NOMO-1 treated with DMSO at 0.1 percent for 48 hours (cell line): ENCODE results near the gene MAD1L1.

Experiments
- DNase-seq: peaks from one replicate; lab custom pipeline; 2025; ENCODE audit not compliant: unreplicated experiment; lab: John Stamatoyannopoulos, UW

MAD1L1 gene

DNA sequence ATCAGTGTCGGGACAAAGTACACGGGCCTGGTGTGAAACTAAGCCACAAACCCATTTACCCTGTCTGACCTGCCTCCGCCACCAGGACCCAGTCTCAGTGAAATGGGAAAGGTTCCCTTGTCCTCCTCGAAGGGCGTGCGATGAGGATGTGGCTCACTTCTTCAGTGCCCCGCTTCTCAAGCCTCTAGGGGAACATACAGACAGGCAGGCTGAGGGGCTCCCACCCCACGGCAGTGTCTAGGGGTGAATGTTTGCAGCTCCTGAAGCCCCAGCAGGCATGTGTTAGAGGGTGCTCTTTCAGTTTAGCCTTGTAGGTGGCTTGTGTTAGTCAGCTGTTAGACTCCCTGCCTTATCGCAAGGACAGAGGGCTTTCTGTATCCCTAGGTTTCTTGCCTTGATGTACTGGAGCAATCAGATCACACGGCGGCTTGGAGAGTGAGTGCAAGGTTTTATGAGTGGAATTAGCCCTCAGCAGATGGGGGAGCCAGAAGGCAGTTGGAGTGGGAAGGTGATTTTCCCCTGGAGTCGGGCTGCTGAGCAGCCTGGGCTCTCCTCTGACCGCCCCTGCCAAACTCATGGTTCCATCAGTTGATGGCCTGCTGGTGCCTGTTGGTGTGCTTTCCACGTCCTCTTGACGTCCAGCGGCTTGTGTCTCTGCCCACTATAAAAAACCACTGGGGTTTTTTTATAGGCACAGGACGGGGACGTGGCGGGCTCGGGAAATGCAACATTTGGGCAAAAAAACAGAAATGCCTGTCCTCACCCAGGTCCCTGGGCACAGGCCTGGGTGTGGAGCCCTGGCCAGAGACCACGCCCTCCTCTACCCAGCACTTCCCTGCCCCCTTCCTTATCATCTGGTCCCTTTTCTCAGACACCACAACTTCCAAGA lies 10.0 kb upstream of the MAD1L1 start:
- DNase-seq = peak; percentile 49

DNA sequence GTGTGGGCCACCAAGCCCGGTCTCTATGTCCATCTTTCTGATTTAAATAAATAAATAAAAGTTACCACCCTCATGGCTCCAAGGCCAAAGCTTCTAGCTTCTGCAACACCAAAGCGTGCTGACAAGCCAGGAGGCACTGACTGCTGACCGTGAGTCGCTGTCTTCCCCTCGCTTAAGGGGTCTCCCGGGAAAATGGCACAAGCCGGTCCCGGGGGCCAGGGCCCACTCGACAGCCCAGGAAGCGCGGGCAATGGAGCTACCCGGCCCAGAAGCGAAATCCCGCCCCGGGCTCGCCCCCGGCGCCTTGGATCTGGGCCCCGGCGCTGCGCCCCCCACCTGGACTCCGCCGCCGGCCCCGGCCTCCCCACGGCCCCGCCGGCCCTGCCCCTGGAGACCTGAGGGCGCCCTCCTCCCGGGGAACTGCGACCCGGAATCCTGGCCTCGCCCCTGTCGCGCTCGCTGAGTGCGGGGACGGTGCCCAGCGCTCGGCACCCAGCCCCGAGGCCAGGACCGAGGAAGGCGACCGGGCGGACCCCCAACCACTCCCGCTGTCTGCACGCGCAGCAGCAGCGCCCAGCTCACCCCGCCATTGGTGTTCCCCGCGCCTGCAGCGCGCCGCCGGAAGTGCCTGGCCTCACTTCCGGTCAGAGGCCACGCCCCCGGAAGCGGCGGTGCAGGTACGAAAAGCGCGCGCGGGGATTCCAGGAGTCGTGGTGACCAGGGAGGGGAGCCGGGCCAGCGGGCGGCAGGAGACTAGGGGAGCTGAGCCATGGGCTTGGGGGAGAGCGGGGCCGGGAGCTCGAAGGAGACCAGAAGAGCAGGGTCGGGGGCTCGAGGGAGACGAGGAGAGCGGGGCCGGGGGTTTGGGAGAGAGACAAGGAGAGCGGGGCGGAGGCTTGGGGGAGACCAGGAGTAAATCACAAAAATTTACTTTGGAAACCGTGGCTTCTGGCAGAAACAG lies 9.1 kb upstream of the MAD1L1 start, which contains the start of the genes MRM2 and NUDT1:
TSS of gene MRM2 (minus strand) at position 626 of the 961 bp plus-strand sequence. CDS start at position 590, 36 bp downstream.
TSS of gene NUDT1 (plus strand) at position 647 of the 961 bp plus-strand sequence. CDS start 2,349 bp downstream, outside the sequence.
- DNase-seq = peak; percentile 59

DNA sequence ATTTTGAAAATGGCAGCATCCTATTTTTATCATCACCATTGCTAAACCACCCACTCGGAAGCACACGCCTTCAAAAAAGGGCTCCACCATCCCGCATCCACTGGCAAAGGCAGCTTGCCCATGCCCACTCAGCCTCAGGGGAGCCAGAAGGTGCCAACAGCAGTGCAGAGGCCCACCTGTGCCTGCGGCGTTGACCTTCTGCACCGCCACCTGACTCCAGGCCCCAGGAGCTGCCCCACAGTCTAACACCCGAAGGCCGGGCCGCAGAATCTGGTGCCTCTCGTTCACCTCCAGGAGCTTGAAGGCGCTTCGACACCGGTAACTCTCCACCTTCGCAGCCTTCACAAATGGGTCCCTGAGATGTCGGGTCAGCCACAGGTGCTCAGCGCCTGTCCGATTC lies 6.5 kb upstream of the MAD1L1 start:
- DNase-seq = no peak

DNA sequence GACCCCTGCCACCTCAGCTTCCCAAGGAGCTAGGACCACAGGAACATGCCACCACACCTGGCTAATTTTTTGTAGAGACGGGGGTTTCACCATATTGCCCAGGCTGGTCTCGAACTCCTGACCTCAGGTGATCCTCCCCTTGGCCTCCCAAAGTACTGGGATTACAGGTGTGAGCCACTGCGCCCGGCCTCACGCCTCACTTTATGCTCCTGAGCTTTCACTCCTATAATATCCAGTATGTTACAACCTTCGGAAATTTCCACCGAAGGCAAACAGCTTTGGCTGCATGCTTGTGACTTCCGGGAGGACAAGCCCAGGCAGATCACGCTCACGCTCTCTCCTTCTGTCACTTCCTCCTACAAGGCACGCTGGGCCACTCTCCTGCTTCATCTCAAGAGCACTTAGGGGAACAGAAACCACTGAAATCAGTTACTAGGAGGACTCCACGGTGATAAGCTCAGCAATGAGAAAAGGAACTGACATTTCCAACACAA lies 4.4 kb upstream of the MAD1L1 start:
- DNase-seq = peak; percentile 100

DNA sequence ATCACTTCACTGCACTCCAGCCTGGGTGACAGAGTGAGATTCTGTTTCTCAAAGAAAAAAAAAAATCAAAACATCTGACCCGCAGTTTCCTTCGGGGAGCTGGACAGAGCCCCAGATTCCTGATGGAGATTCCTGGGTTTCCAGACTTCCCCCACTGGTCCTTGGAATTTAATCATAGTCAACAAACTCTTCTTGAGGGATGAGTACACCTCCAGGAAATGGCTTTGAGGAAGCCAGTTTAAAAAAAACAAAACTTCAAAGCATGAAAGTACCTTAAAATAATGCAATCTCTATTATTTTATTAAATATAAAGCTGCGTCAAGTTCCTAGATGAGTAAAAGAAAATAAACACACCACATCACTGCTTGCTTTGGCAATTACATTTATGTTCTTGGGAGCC lies 1.2 kb upstream of the MAD1L1 start:
- DNase-seq = no peak

DNA sequence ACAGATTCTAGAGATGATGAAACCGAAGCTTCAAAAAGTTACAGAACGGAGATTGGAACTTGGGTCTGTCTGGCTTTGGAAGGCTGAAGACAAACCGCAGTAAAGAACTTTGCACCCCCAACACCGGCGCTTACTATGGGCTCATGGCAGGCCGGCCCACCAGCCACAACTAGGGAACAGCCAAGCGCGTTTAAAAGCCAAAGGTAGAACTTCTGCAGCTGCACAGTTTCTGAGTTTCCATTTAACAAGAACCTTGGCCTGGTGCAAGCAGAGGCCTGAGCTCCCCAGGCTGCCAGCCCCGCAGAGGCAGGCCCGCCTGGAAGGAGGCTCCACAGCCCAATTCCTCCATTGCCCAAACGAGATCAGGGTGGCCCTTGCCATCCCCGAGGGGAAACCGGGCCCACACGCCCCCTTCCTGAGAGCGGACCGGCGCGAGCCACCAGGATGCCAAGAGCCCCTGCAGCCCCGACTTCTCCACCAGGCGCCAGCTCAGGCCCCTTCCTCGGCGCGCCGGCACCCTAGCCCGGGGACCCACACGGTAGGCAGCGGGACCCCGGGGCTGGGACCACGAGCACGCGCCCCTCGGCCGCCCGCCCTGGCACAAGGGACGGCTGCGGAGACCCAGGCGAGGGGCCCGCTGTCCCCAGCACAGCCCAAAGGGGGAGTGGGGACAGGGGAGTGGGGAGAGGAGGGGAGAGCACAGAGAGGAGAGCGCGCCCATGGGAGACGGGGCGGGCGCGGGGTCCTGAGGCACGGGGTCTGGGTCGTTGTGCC lies 566 bp downstream of the MAD1L1 start:
- no peak for DNase-seq

DNA sequence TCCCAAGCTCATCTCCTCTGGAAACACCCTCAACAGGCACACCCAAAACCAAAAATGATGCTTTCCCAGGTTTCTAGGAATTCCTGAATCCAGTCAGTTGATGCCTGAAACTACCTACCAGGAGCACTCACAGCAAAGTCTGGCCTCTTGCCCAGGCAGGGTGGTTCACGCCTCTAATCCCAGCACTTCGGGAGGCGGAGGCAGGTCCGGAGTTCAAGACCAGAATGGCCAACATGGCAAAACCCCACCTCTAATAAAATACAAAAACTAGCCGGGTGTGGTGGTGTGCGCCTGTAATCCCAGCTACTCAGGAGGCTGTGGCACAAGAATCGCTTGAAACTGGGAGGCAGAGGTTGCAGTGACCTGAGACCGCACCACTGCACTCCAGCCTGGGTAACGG lies 1.9 kb downstream of the MAD1L1 start:
- DNase-seq = no peak

DNA sequence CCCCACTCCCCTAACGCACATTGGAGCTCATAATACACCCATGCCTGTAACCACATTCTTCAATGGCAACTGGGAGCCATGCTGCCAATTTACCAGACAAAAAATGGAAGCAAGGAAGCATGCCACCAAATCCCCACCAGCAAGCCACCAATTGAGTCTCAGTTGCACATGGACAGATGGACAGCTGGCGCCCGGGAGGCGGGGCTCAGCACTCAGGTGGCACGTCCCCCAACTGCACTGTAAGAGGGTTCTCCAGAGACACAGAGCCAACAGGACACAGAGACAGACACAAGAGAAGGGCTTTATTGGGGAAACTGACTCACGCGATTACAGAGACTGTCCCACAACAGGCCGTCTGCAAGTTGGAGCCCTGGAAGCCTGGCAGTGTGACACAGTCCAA lies 2.5 kb downstream of the MAD1L1 start:
- DNase-seq = no peak

DNA sequence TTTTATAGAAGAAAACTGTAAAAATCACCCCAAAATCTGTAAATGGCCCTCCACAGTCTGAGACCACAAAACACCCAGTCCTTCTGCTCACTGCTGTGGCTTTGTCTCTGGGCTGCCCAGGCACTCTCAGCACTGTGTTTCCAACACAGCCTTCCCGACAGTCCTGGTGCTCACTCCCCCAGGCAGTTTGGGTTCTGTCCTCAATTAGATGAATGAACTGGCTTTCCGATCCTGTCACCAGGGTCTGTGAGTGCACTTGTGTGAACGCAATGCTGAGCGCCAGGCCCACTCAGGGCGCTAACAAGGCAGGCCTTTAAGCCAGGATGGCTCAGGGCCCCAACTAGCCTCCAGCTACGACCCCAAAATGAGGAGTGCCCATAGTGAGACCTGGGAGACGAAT lies 3.3 kb downstream of the MAD1L1 start:
- DNase-seq = no peak

DNA sequence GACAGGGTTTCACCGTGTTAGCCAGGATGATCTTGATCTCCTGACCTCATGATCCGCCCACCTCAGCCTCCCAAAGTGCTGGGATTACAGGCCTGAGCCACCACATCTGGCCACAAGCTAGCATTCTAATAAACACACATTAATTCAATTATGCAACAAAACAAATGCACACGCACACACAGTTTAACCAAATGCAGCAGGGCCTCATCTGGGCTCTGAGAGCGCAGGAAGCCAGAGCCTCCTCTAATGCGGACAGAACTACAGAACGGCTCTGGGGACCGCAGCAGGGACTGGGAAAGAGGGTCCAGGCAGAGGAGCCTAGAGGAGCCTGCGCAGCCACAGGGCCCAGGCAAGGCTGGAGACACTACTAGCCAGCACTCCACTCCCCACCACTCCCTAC lies 3.8 kb downstream of the MAD1L1 start:
- no peak for DNase-seq

DNA sequence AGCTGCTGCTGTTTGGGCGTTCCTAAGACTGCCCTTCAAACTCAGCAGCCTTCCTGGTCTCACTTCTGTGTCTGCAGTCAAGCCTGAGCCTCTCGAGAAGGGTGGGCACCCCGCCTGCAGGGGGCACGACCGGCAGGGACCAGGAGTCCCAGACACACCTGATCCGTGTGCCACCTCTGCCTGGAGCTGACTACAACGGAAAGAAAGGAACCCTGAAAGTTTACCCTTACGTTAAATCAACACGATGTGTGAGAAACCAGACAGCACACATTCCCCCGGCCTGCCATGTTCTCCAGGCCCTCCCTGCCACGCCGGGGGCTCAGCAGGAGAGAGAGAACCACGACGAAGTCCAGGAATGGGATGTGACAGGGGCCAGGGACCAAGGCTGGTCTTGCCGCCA lies 5.0 kb downstream of the MAD1L1 start:
- no peak for DNase-seq

DNA sequence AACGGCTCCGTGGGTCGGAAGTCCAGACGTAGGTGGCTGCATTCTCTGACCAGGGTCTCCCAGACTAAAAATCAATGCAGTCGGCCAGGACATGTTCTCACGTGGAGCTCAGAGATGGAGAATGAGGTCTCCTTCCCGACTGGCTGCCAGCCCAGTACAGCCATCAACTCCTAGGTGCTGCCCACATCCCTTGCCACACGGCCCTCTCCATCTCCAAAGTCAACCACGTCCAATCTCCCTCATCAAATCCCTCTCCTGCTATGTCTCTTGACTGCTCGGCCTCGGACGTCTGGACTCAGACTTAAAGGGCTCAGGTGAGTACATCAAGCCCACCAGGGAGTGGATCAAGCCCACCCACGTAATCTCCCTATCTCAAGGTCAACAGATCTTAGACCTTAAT lies 6.9 kb downstream of the MAD1L1 start:
- DNase-seq = no peak

DNA sequence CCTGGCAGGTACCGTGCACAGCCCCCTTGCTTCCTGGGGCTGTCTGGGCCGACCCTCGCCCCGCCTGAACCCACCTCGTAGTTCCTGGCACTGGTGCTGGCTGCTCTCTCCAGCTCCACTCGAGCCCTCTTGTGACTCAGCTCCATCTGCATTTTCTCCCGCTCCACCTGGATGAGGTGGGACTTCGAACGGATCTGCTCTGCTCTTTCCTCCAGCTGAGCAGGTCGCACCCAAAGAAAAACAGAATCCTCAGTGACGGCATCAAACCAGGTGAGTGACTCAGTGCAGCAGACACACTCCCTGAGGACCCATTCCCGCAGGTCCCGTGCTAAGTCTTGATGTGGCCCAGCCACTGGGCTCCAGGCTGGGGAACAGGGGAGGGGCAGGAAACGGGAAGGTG lies 7.4 kb downstream of the MAD1L1 start:
- no peak for DNase-seq

DNA sequence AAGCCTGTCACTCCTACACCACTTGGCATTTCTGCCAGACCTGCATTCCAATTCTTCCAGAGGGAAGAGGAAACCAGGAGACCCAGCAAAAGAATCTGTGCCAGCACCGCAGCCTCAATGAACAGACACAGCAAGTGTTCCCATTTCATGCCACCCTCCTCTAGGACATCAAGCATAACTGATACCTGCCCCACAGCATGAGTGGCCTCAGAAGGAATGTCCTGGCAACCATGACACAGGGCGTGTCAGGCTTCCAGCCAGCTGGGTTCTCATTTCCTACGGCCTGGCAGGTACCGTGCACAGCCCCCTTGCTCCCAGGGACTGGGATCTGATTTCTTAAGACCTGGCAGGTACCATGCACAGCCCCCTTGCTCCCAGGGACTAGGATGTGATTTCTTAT lies 7.8 kb downstream of the MAD1L1 start:
- no peak for DNase-seq

DNA sequence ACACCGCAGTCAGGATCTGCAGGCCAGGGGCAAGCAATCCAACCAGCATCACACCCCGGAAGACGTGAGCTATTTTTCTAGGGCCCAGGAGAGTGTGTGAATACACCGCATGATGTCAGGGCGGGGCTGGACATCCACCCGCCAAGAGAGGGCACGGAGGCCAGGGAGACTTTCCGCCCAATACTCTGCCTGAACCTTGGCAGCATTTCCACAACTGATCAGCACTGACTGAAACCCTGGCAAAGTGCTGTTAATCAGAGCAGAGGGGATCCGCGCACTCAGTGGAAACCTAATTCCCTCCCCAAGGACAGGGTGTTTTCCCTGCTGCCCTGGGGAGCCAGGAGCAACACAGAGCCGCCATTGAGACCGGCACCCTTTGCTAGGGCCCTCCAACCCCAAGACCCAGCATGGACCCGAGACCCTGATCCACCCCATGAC lies 8.2 kb downstream of the MAD1L1 start:
- DNase-seq = no peak

DNA sequence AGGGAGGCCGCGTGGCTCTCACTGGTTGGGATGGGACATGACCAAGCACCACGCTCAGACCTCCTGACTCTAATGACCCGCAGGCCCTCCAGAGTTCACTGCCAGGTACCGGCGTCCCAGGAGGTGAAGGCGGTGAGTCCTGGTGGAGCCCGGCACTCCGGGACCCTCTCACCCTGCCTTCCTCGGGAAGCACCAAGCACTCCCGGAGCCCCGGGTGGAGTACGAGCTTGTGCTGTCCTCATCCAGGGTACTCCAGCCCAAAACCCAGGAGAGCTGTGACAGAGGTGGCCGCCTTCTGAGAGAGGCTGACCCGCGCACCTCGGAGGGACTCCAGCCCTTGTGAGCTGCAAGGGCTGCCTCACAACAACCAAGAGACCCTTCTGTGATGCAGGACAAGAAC lies 9.4 kb downstream of the MAD1L1 start:
- no peak for DNase-seq

DNA sequence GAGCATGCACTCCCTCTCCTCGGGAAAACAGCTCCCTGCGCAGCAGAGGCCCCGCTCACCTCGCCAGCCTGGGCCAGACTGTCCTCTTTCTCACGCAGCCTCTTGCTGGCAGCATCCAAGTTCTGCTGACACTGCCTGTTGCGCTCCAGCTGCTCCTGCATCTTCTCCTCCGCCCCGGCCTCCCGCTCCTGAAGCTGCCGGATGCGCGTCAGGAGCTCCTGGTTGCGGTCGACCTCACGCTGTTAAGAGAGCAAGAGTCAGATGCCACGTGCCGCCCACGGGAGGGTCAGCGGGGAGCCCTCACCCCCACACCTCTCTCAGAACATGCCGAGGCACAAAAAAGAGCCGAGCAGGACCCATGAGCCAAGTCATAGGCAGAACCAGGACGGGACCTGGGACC lies 10.2 kb downstream of the MAD1L1 start:
- DNase-seq = no peak

DNA sequence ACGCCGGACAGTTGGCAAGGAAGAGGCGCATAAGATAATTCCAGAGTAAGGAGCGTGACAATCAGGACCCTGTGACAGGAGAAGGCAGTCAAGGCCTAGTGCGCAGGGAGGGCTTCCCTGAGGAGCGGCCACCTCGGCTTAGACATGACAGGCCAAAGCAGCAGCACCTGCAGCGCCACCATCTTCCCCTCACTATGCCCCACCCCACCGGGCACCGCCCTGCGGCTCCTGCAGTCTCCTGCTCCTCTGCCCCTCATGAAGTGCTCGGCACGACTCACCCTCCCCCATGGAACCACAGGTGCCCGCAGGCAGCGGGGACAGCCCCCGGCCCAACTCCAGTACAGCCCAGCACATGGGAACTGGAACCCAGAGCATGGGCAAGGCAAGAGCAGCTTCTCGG lies 11.8 kb downstream of the MAD1L1 start:
- no peak for DNase-seq

DNA sequence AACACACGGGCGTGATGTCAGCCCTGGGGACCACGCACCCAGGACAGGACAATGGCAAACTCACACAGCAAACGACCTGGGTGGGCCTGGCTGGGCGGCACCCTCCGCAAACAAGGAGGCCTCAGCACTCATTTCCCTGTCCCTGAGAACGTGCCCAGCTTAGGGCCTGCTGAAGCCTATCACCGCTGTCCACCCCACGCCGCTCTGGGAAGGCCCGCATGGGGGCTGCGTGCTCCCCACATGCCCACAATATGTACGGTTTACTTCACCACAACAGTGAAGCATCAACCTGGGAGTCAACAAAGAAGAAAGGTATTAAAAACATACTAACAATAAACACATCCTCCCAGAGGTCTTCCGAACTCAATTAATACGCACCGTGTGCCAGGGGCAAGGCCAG lies 12.2 kb downstream of the MAD1L1 start:
- no peak for DNase-seq

DNA sequence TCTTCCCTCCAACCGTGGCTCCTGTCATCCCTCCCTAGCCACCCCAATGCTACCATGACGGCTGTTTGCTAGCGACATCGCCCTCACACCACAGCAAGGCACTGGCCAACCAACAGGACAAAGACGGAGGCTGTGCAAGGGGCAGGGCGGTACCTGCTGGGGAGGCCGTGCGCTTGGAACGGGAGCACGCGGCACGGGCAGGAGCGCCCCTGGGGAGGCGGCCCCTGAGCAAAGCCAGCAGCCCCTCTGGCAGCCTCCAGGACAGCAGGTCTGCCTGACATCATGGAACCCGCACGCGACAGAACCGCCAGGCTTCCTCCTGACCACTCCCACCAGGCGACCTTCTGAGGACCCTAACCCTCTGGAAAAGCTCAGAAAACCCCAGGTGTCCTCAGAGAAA lies 12.7 kb downstream of the MAD1L1 start:
- DNase-seq = no peak

DNA sequence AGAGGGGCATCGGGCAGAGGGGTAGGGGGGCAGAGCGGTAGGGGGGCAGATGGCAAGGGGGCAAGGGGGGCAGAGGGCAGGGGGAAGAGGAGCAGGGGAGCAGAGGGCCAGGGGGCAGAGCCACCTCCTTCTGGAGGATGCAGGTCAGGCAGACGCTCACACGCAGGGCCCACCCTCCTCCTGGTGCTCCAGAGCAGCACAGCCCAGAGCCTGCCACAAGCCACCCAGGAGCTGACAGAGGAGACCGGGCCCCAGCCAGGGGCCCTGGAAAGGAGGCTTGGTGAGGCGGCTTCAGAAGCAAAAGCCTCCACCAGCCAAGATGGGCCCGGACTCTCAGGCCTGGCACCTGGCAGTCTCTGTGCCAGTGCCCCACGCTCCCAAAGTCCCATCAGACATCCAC lies 13.1 kb downstream of the MAD1L1 start:
- DNase-seq = no peak
